Mesothelial cell of epicardium (in vitro differentiated cells): ENCODE results near the gene CHI3L1. TPM values are rescaled to one million over a fixed set of nuclear protein-coding genes. Genes with fewer than 3 reads are reported as not detected.

Experiments
- DNase-seq, 2 experiments: peaks; one replicate each; pipeline ENCODE4 v3.0.0; 2021; ENCODE audit warnings: low spot score in 2 of 2; ENCODE audit not compliant: unreplicated experiment in 2 of 2
- H3K27ac Mint-ChIP-seq: 2 replicates; pipeline ENCODE4 v1.8.0; 2021; ENCODE audit warnings: mixed read lengths
- H3K27me3 Mint-ChIP-seq: 2 replicates; pipeline ENCODE4 v1.8.0; 2021; ENCODE audit warnings: low read depth, mixed read lengths
- H3K36me3 Mint-ChIP-seq: 2 replicates; pipeline ENCODE4 v1.8.0; 2021; ENCODE audit warnings: mixed read lengths
- H3K4me1 Mint-ChIP-seq: 2 replicates; pipeline ENCODE4 v1.8.0; 2021; ENCODE audit warnings: mixed read lengths
- H3K4me3 Mint-ChIP-seq: 2 replicates; pipeline ENCODE4 v1.8.0; 2021; ENCODE audit warnings: mild to moderate bottlenecking, moderate library complexity, mixed read lengths
- H3K9me3 Mint-ChIP-seq: 2 replicates; pipeline ENCODE4 v1.8.0; 2021; ENCODE audit warnings: mixed read lengths
- CTCF ChIP-seq: fragments of 200-600 bp; sonication (generic); IDR thresholded peaks from one replicate; pipeline ENCODE4 v1.5.0; 2021; ENCODE audit warnings: antibody characterized with exemption; ENCODE audit not compliant: unreplicated experiment
- total RNA-seq: library from RNA; stranded (reverse); gene quantifications from 3 replicates; pipeline ENCODE4 v1.2.1, GENCODE V29; 2021

CHI3L1 gene
- total RNA-seq, 1 donor from 2014 or later, result 0.22 TPM

DNA sequence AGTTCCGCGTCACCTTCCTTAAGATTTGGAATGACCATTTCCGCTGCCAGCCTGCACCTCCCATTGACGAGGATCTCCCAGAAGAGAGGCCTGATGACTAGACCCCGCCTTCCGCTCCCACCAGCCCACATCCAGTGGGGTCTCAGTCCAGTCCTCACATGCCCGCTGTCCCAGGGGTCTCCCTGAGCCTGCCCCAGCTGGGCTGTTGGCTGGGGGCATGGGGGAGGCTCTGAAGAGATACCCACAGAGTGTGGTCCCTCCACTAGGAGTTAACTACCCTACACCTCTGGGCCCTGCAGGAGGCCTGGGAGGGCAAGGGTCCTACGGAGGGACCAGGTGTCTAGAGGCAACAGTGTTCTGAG lies 20.7 kb downstream of the CHI3L1 start:
- H3K9me3 Mint-ChIP-seq, result no peaks in the 10 kb centered on the region
- no peak for TF ChIP-seq CTCF
- H3K27me3 Mint-ChIP-seq, result peaks cover 7% of the 10 kb centered on the region
- H3K4me3 Mint-ChIP-seq, result no peak overlapping the region
- H3K27ac Mint-ChIP-seq, result no peak overlapping the region
- DNase-seq, result no peak
- peaks cover 3% of the 10 kb centered on the region for H3K4me1 Mint-ChIP-seq
- H3K36me3 Mint-ChIP-seq, result no peaks in the 10 kb centered on the region

GRCh38 chr1:203165101-203165799 lies 21.3 kb downstream of the CHI3L1 start:
- H3K4me1 Mint-ChIP-seq, result peaks cover 3% of the 10 kb centered on the region
- peaks cover 7% of the 10 kb centered on the region for H3K27me3 Mint-ChIP-seq
- no peak overlapping the region for H3K4me3 Mint-ChIP-seq
- H3K36me3 Mint-ChIP-seq, result no peaks in the 10 kb centered on the region
- H3K9me3 Mint-ChIP-seq, result no peaks in the 10 kb centered on the region
- no peak for TF ChIP-seq CTCF
- DNase-seq, result no peak
- H3K27ac Mint-ChIP-seq, result no peak overlapping the region

DNA sequence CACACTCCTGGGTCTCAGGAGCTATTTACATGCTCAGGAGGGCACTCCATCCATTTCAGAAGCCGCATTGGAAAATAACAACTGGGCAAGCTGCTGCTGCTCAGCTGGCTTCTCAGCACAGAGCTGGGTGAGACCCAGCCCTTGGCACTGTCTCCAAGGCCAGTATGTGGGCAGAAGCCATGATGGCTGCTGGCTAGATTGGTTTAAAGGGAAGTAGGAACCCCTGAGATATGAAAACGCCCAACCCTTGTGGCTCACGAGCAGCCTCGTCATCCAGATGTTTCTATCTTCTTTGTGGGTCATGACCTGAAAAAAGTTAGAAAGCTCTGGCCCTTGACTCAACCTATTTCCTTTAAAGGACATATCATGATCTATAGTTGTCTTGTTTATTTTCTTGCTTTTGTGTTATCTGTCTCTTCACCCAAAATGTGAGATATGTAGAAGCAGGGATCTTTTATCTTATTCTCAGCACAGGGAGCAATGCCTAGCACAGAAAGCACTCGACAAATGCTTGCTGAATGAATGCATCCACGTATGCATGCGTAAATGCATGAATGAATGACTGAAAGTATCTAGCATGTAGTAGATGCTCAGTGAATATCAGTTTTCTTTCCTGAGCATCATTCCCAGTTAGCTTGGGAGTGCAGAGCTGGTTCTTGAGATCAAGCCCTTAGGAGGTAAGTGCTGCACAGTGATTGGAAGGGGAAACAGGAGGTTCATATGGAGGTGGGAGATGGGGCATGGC lies 22.4 kb downstream of the CHI3L1 start:
- Mint-ChIP-seq H3K4me1 (peaks cover 3% of the 10 kb centered on the region), H3K9me3 (no peaks in the 10 kb centered on the region), H3K27ac (no peak overlapping the region), H3K4me3 (no peak overlapping the region), H3K36me3 (no peaks in the 10 kb centered on the region), H3K27me3 (peaks cover 7% of the 10 kb centered on the region)
- no peak for DNase-seq
- TF ChIP-seq CTCF, result no peak

DNA sequence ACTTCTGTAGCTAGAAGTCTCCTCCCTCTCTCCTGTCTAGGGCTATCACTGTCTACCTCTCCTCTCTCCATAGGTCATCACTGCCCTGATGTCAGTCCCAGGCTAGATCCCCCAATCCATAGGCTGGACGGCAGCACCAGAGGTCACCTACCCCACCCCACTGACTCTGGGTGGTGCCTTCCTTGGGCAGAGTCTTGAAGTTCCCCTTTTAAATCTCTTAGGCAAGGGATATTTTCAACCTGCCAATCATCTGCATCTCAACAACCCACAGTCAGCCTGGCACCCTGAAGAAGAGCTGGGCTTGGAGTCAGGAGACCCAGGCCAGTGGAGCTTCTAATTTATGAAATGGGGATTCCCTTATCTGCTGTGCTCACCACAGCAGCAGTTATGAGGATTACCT lies 24.1 kb downstream of the CHI3L1 start:
- no peaks in the 10 kb centered on the region for H3K36me3 Mint-ChIP-seq
- H3K27me3 Mint-ChIP-seq, result peaks cover 7% of the 10 kb centered on the region
- no peak overlapping the region for H3K4me3 Mint-ChIP-seq
- H3K9me3 Mint-ChIP-seq, result peaks cover 8% of the 10 kb centered on the region
- DNase-seq, result no peak
- no peak for TF ChIP-seq CTCF
- H3K27ac Mint-ChIP-seq, result no peak overlapping the region
- H3K4me1 Mint-ChIP-seq, result peaks cover 3% of the 10 kb centered on the region

DNA sequence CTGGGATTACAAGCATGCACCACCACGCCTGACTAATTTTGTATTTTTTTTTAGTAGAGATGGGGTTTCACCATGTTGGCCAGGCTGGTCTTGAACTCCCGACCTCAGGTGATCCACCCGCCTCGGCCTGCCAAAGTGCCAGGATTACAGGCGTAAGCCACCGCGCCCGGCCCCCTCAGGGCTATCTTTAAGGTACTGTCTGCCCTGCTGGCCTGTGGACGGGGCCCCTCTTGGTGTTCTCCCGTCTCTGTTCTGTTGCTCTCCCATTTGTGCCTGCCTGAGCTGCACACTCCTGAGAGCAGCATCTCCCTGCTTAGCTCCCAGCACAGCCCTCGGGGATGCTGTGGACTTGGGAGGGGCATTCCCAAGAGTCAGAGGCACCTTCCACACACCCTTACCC lies 24.8 kb downstream of the CHI3L1 start:
- Mint-ChIP-seq H3K36me3 (no peaks in the 10 kb centered on the region), H3K4me1 (peaks cover 2% of the 10 kb centered on the region), H3K4me3 (no peak overlapping the region), H3K9me3 (peaks cover 8% of the 10 kb centered on the region), H3K27me3 (peaks cover 7% of the 10 kb centered on the region), H3K27ac (no peak overlapping the region)
- no peak for DNase-seq
- no peak for TF ChIP-seq CTCF
